Measurements from ENCODE around the gene CEP83.

Gene CEP83

GRCh38 chr12:94263011-94263811 lies 196.5 kb downstream of the CEP83 start:
- no peak for TF ChIP-seq CTCF (IDR thresholded peaks at IDR 0.05)

- TF ChIP-seq CTCF (IDR thresholded peaks at IDR 0.05): no peak
Observed at GRCh38 chr12:94262228-94263010, 197.2 kb downstream of the CEP83 start.

GRCh38 chr12:94261786-94262185 lies 197.9 kb downstream of the CEP83 start:
- TF ChIP-seq CTCF (IDR thresholded peaks at IDR 0.05): no peak

- TF ChIP-seq CTCF (IDR thresholded peaks at IDR 0.05): no peak
Observed at GRCh38 chr12:94261119-94261518, 198.5 kb downstream of the CEP83 start.

- no peak for TF ChIP-seq CTCF (IDR thresholded peaks at IDR 0.05)
Observed at GRCh38 chr12:94260717-94261116, 198.9 kb downstream of the CEP83 start.

GRCh38 chr12:94260017-94260416 lies 199.7 kb downstream of the CEP83 start:
- no peak for TF ChIP-seq CTCF (IDR thresholded peaks at IDR 0.05)

GRCh38 chr12:94258593-94258992 lies 201.1 kb downstream of the CEP83 start:
- TF ChIP-seq CTCF (IDR thresholded peaks at IDR 0.05): no peak

Data from LNCAP (cell line).